GM18873 (cell line): ENCODE data around the gene CDC6.

Experiments
- ATAC-seq: cut with Tn5 transposase; IDR thresholded peaks from one replicate; pipeline ENCODE4 v1.9.1; 2021; ENCODE audit warnings: mild to moderate bottlenecking, moderate library complexity, moderate number of reproducible peaks; ENCODE audit not compliant: unreplicated experiment, low FRiP score

The CDC6 gene

GRCh38 chr17:40287494-40288369 lies at the start of gene CDC6:
CDC6 (plus strand) TSS chr17:40287879; CDS start chr17:40289421, 1,542 bp downstream.
- peak; percentile 89 for ATAC-seq

- ATAC-seq, result no peak
These were observed 46.3 kb upstream of the CDC6 start for GRCh38 chr17:40241252-40241834.

GRCh38 chr17:40242774-40243173 lies 44.9 kb upstream of the CDC6 start:
- no peak for ATAC-seq

GRCh38 chr17:40243761-40244160 lies 43.9 kb upstream of the CDC6 start:
- ATAC-seq, result no peak

- no peak for ATAC-seq
These were observed 43.4 kb upstream of the CDC6 start for GRCh38 chr17:40244255-40244654.

- no peak for ATAC-seq
These were observed 39.7 kb upstream of the CDC6 start for GRCh38 chr17:40247926-40248495.

- no peak for ATAC-seq
These were observed 39.2 kb upstream of the CDC6 start for GRCh38 chr17:40248507-40248906.

- ATAC-seq, result no peak
These were observed 36.1 kb upstream of the CDC6 start for GRCh38 chr17:40251576-40251975.

- no peak for ATAC-seq
These were observed 34.1 kb upstream of the CDC6 start for GRCh38 chr17:40253565-40253964.

GRCh38 chr17:40259505-40259904 lies 28.2 kb upstream of the CDC6 start:
- no peak for ATAC-seq

GRCh38 chr17:40260528-40260927 lies 27.2 kb upstream of the CDC6 start:
- no peak for ATAC-seq

- no peak for ATAC-seq
These were observed 23.1 kb upstream of the CDC6 start for GRCh38 chr17:40264458-40265185.

GRCh38 chr17:40265337-40265736 lies 22.3 kb upstream of the CDC6 start:
- no peak for ATAC-seq

- ATAC-seq, result no peak
These were observed 20.8 kb upstream of the CDC6 start for GRCh38 chr17:40266882-40267281.

GRCh38 chr17:40268141-40268712 lies 19.5 kb upstream of the CDC6 start:
- no peak for ATAC-seq

- ATAC-seq, result no peak
These were observed 9.3 kb upstream of the CDC6 start for GRCh38 chr17:40278414-40278813.

- no peak for ATAC-seq
These were observed 8.3 kb upstream of the CDC6 start for GRCh38 chr17:40279402-40279801.

GRCh38 chr17:40281663-40282062 lies 6.0 kb upstream of the CDC6 start:
- no peak for ATAC-seq

- ATAC-seq, result no peak
These were observed 4.0 kb upstream of the CDC6 start for GRCh38 chr17:40283662-40284061.

GRCh38 chr17:40284085-40284713 lies 3.5 kb upstream of the CDC6 start:
- no peak for ATAC-seq
